MM.1S (cell line): Measurements from ENCODE around the gene SYTL3.

Source experiments
- EZH2phosphoT487 ChIP-seq: fragments of 300-600 bp; sonication (generic); IDR thresholded peaks from 2 replicates; pipeline ENCODE4 v1.6.1; 2018; ENCODE audit warnings: antibody characterized with exemption, low read length
- TF ChIP-seq, protein P1 (sequence below): fragments of 300-600 bp; sonication (generic); IDR thresholded peaks from 2 replicates; pipeline ENCODE4 v1.5.1; 2016; ENCODE audit warnings: antibody characterized with exemption, low read length, mixed read lengths

DNA sequence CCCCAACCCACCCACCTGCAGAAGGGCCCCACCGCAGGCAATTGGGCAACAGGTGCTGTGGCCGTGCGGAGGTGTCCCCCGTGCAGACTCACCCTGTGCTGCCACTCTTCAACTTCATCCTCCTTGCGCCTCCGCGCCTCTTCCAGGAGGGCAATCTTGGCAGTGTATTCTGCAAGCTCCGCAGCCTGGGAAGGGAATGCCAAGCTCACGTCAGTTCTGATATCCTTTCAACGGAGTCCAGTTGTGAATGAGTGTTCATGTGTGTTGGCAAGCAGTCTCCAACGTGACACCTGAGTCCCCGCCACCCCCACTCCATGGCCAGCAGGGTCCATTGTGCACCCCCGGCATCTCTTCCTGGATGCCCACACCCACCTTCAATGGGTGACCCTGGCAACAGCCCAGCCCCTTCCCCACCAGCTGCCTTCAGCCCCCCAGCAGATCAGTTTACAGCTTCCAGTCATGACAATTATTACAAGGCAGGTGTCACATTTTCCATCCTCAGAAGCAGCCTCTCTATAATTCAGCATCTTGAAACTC lies 119.4 kb downstream of the SYTL3 start:
- TF ChIP-seq EZH2phosphoT487, result no peak
- TF ChIP-seq, protein P1, sequence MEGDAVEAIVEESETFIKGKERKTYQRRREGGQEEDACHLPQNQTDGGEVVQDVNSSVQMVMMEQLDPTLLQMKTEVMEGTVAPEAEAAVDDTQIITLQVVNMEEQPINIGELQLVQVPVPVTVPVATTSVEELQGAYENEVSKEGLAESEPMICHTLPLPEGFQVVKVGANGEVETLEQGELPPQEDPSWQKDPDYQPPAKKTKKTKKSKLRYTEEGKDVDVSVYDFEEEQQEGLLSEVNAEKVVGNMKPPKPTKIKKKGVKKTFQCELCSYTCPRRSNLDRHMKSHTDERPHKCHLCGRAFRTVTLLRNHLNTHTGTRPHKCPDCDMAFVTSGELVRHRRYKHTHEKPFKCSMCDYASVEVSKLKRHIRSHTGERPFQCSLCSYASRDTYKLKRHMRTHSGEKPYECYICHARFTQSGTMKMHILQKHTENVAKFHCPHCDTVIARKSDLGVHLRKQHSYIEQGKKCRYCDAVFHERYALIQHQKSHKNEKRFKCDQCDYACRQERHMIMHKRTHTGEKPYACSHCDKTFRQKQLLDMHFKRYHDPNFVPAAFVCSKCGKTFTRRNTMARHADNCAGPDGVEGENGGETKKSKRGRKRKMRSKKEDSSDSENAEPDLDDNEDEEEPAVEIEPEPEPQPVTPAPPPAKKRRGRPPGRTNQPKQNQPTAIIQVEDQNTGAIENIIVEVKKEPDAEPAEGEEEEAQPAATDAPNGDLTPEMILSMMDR, result no peak
